NOMO-1 (cell line): ENCODE measurements around the gene FIBP.
A peak's percentile ranks its signal among the peaks of the same experiment; 100 is the strongest.

ENCODE experiments used
- DNase-seq, 2 experiments: peaks; one replicate each; lab custom pipeline; 2025; ENCODE audit not compliant: unreplicated experiment in 2 of 2; lab: John Stamatoyannopoulos, UW

FIBP gene

DNA sequence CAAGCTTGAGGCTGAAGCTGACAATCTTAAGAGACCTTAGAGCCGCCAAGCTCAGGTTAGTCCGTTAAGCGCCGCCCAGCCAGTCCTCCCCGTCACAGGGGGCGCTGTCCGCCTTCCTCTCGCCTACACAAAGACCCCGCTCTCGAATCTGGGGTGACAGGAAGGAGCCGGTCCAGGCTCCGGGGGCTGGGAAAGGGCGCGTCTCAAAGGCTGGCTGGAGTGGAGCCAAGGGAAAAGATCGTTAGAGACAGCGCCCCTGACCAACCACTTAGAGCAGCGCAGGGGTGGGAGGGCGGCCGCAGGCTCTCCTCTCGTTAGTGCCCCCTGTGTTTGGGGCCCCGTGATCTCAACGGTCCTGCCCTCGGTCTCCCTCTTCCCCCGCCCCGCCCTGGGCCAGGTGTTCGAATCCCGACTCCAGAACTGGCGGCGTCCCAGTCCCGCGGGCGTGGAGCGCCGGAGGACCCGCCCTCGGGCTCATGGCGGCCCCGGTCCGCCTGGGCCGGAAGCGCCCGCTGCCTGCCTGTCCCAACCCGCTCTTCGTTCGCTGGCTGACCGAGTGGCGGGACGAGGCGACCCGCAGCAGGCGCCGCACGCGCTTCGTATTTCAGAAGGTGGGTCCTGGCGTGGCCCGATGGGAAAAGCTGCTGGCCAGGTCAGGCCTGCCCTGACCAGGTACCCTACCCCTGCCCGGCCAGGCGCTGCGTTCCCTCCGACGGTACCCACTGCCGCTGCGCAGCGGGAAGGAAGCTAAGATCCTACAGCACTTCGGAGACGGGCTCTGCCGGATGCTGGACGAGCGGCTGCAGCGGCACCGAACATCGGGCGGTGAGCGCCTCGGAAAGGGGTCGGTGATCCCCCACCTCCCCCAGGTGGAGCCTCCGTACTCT is 27.8 kb downstream of the FIBP start, which contains the start of gene MUS81:
Gene MUS81, plus strand, starts transcription at position 156 of the 887 bp plus-strand sequence. Its CDS starts 321 bp downstream, at position 477.
- DNase-seq: peak; percentile 95 to 98

DNA sequence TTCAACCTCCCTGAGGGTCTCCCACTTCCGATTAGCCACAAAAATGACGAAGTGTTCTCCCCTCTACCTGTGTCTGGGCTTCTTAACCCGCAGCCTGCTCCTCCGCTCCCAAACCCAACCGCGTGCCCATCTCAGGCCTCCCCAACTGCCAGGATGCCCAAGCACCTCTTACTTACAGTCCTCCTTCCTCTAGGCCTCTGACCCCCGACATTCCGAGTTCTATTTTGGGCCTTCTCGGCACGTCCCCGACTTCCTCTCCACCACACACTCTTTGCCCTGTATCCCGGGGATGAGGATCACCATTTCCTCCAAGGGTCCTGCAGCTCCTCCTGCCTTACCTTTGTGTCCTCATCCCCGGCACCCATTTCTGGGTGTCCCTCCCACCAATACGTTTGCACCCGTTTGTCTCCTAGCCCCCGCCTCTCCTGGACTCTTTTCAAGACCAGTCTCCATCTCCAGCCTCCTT is 28.4 kb downstream of the FIBP start:
- no peak for DNase-seq

DNA sequence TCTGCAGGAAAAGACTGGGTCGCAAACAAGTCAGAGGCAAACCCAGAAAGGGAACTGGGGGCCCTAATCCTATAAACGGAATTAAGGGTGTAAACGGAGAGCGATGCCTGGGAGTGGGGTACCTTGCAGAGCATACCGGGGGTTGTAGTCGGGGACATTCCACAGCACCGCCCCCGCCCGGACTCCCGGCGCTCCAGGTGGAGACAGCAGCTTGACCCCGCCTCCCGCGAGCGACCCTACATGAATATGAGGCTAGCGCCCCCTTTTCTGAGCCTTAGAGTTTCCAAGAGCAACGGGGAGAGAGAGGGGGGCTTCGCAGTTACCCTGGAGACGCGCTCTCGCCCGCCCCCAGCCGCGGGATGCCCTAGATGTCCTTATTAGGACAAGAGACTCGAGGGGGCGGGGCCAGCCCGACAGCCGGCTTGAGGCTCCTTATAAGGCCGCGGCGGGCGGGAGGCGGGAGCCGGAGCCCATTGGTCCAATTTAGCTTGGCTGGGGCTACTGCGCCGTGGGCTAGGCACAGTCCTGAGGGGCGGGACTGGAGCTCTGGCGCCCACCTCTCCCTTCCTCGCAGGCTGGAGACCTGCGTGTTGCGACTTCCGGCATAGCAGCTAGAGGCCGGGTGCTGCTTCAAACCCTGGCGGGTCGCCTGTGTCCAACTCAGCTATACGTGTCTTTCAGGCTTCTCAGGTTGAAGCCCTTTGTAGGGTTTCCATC is 29.0 kb downstream of the FIBP start:
- peak; percentile 99 for DNase-seq

DNA sequence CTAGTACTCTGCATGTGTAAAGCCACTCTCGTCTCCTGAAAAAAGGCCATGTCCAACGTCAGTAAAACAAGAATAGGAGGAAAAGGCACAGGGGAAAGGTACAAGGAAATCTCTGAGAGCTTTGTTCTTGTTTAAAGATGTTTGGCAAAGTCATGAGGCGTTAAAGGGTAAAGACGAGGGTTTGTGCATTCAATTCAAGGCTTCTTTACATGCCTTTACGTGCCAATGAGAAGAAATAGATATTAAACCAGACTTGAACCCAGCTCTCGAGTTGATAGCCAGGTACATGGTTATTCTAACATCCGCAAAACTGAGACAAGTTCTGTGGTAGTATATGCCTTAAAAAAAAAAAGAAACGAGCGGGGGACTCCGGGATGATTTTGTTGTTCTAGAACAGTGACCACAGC is 29.6 kb downstream of the FIBP start:
- DNase-seq: no peak

DNA sequence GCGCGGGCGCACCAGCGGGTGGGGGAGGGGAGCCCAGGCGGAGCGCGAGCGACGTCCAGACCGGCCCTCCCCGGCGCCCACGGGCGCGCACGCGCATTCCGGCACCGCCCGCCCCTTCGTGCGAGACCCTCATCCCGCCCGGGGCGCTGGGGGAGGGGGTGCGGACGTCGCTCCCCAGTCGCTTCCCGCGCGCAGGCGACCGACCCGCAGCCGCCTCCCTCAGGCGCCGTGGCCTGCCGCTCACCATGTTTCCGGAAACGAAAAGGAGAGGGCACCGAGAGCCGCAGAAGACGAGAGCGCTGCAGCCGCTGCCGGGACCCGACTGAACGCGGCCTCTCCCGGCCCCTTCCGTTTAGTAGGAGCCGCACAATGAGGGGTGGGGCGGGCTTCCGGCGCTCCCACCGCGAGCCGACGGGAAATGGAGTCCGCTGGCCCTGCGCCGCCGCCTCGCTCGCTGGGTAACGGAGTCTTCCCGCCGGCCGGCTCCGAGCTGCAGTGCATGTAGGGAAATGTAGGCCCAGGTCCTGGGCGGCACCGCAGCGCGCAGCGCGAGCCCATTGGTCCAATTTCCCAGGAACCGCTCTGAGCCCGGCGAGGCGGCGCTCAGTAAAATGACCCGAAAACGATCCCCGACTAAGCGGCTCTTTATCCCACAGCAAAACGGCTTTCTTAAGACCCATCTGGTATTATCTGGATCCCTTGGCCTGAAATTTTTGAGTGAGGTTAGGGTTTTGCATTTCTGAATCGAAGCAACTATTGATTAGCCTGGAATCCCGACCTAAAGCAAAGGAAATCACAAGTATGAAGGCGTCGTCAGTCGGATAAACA is 30.2 kb downstream of the FIBP start, which contains the start of gene CFL1:
Gene CFL1, minus strand, starts transcription at position 328 of the 828 bp plus-strand sequence. Its CDS starts 81 bp downstream, at position 247.
- peak; percentile 96 to 99 for DNase-seq

DNA sequence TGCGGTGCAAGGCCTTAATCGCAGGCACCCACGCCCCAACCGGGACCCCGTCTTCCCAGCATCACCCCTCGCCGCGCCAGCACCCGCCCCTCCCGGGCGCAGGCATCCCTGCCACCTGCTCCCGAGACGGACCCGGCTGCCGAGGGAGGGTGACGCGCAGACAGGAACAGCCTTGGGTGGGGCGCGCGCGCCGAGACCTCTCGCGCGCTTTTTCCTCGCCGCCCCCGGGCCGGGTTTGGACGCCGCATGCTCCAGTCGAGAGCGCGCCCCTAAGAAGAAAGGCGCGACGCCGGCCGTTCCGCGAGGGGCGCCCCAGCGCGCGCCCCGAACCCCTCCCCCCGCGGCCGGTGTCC is 30.8 kb downstream of the FIBP start:
- DNase-seq: peak in 1 of 2 experiments; percentile 40

DNA sequence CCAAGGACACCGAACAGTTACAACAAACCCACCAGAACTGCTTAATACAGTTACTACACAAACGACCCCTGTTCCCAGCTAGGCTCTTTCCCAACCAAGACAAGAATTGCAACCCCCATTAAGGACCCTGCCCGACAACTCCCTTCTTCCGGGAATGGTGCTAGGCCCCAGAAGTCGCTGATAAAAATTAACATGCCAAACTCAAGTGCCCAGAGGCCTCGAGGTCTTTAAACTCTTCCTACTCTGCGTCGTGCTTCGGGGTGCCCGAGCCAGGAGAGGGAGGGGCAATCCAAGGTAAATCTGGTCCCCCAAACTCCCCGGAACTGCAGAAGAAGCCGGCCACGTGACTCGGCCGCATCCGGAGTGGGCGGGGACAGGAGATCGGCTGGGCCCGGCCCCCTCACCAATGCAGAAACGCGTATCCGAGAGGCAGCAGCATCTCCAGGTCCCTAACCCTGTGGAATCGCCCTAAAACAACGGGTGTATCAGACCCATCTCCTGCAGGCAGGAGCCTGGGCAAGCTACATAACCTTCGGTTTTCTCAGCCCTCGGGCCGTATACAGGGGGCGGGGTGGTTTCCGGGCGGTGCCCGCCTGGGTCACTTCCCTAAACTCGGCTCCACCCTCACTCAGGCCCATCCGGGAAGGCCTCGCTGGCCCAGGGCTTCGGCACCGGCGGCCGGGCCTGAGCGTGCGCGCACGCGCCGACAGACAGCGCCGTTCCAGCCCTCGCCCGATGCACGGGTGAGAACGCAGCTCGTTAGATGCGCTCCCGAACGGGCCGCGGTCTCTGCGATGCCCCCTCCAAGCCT is 31.4 kb downstream of the FIBP start:
- peak; percentile 82 to 86 for DNase-seq

DNA sequence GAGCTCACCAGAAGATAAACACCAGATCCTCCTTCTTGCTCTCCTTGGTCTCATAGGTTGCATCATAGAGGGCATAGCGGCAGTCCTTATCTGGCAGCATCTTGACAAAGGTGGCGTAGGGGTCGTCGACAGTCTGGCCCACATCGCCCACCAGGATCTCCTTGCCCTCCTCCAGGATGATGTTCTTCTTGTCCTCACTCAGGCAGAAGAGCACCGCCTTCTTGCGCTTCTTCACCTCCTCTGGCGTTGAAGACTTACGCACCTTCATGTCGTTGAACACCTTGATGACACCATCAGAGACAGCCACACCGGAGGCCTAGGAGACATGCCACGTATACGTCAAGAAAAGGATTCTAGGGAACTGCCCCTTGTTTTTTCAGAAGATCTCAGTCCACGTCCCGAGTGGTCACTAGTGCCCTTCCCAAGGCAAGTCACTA is 32.3 kb downstream of the FIBP start:
- DNase-seq: no peak

DNA sequence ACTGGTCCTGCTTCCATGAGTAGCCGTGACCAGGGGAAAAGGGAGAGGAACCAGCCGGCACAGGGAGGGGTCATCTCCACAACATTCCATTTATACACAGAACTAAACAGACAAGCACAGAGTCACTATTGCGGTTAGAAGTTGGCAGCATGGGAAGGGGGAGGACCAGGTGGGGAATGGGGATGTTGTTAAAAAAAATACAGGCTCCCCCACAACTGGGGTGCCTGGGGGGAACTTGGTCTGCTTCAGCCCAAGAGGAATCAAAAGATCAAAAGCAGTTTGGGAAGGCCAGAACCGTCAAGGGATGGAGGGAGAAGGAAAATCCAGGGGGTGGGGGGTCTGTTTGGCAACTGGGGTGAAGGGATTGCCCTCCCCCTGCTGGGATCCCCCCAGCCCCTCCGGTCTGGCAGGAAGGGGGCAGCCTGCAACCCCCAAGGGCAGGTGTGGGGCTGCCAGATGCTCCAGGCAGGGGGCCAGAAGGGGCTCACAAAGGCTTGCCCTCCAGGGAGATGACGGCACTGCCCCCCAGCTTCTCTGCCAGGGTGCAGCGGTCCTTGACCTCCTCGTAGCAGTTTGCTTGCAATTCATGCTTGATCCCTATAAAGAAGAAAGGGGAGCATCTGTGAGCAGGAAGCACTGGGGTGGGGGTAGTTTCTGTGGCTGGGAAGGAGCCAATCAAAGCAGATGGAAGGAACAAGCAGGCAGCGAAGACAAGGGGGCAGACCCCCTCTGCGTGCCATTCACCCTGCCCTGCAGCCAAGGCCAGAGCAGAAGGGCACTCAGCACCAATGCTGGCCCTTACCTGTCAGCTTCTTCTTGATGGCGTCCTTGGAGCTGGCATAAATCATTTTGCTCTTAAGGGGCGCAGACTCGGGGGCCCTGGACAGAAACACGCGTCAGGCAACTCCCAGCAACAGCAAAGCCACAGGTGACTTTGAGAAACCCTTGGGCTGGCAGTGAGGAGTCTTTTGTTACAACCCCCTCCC is 33.1 kb downstream of the FIBP start:
- no peak for DNase-seq

DNA sequence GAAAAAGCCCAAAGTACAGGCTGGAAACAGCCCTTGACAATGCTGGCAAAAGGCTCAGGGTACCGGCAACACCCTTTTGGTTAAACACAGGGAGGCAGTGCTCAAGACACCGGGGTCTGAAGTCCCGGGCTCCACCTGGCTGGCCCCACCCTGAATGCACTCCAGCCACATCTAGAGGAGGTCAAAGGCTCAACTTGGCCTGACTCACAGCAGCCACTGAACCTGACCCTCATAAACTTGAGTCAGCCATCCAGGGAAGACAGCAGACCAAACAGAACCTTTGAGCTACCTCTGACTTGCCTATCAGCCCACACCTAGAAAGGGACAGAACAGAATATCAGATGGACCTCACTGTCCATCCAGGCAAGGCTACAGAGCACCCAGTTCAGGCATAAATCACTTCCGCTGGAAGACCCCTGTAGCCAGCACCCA is 34.1 kb downstream of the FIBP start:
- no peak for DNase-seq

DNA sequence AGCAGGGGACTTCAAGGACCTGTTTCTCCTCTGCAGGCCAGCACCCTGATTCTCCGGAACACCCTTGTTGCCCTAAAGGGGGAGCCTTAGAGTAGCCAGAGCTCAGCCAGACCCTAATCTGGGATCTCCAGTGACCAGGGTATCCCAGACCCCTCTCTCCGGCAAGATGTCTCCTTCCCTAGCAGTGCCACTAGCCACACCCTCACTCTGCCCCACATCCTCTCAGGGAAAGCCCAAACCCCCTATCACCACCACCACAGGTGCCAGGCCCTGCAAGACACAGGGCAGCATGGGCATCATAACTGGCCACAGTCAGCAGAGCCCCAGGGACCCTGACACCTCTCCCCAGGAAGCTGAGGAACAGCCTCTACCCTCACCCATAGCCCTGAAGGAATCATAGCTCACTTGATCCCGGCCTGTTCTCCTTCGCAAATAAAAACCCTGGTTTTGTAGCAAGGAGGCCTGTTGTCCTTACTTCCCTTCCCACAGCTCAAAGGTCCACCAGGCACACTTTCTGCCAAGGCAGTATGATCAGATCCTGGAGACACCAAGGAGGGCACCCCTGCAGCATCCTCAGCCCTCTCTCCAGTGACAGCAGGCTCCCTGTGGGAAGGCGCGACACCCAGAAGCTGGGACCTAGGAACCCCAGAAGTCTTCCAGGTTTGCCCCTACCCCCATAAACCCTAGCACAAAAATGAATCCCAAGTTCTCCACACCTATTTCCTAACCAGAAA is 34.9 kb downstream of the FIBP start:
- no peak for DNase-seq

DNA sequence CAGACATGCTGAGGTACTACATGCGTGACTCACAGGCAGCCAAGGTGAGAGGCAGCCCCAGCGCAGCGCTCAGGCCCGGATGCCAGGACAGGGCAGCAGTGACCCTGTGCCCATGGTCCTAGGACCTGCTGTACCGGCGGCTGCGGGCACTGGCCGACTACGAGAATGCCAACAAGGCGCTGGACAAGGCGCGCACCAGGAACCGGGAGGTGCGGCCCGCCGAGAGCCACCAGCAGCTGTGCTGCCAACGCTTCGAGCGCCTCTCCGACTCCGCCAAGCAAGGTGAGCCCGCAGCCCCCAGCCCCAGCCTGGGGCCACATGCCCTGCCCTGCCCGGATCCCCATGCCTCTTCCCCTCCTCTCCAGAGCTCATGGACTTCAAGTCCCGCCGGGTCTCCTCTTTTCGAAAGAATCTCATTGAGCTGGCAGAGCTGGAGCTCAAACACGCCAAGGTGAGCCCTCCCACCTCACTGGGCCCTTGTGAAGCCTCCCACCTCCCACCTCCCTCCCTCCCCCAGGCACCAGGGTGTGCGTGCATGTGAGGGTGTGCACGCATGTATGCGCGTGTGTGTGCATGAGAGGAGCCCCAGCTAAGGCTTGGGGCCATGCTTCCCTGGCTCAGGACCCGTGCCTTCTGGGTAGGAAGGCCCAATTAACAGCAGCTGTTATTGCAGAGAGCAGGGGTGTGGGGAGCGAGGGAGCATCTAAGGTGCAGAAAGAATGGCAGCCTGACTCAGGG is 35.6 kb downstream of the FIBP start:
- DNase-seq: no peak

DNA sequence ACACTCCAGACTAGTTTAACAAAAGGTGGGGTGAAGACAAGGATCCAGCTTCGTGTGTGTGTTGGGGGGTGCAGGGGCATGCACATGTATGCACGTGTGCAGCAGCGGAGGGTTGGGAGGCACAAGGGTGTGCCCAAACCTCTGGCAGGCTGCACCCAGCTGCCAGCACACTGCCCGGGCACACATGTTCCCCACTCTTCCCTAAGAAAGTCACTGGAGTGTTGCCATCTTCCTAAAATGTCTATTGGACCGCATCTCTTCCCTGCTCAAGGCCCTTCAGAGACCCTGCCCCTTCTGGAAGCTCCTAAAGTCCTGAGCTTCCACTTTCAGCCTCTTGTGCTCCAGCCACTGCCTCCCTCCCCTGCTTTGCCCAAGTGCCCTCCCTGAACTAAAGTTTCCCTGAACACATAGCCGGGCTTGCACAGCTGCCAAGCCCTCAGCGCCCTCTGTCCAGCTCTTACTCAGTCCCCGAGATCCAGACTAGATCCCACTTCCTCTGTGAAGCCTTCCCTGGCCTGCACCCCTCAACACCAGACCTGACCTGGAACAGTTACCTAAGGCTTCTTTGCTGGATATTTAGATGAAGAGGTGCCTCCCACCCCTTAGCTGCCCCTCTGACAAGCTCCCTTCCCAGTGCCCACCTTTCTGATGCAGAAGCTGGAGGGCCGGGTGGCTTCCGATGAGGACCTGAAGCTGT is 36.3 kb downstream of the FIBP start:
- DNase-seq: no peak

DNA sequence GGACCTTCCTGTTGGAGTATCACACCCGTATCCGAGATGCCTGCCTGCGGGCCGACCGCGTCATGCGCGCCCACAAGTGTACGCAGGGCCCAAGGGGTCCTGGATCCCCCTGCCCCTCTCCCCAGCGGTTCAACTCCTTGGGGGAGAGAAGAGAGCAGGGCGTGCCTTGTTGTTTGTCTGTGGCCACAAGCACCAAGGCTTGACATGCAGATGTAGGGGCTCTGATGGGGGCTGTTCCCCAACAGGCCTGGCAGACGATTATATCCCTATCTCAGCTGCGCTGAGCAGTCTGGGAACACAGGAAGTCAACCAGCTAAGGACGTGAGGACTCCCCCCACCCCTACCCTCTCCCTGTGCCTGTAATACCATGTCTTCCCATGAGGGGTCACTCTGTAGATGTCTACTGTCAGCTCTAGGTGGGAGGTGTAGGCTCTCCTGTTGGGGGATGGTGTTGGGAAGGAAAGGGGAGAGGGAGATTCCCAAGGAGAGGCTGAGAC is 37.1 kb downstream of the FIBP start:
- no peak for DNase-seq

DNA sequence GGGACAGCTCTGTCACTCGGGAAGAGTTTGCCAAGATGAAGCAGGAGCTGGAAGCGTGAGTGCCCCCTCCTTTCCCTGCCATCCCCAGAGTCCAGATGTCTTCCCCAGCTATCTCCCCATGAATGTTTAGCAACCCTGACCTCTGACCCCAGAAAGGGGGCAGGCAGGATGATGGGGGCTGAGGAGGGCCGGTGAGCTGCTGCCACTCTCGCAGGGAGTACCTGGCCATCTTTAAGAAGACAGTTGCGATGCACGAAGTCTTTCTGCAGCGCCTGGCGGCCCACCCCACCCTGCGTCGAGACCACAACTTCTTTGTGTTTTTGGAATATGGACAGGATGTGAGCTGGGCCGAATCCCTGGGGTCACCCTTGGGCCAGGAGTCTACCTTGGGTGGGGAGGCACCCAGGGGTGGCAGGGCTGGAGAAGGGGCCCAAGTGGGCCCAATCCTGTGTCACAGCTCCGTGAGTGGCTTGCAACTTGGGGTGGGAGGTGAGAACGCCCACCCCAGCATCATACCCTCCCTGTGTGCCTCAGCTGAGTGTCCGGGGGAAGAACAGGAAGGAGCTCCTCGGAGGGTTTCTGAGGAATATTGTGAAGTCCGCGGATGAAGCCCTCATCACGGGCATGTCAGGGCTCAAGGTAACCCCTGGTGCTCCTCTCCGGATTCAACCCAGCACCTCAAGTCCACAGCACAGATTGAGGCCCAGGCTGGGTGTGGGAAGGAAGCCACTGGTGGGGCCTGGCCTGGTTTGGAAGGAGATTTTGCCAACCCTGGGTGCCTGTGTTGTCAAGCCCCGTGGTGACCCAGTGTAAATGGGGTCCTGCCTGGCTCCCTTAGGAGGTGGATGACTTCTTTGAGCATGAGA is 37.8 kb downstream of the FIBP start:
- DNase-seq: no peak

DNA sequence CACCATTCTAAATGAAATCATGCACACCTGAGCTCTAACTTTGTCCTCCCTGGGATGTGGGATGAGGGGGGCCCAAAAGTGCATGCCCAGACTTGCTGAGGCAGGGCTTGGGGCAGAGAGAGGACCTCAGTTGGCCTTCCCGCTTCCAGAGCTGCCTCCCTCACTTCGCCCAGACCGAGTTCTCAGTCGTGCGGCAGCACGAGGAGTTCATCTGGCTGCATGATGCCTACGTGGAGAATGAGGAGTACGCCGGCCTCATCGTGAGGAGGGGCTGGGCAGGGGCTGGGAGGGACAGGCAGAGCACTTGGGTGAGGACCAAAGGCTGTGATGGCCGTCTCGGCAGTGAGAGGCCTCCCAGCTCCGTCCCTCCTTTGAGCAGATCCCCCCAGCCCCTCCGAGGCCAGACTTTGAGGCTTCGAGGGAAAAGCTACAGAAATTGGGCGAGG is 38.5 kb downstream of the FIBP start:
- no peak for DNase-seq
